ENCODE measurements around the gene LRWD1. TPM values are rescaled to one million over a fixed set of nuclear protein-coding genes. Genes with fewer than 3 reads are reported as not detected.
A peak's percentile ranks its signal among the peaks of the same experiment; 100 is the strongest.
"Not testable (repeated sequence)": the region's sequence is repeated elsewhere in the genome, so short reads cannot be mapped to it uniquely, and the experiment has no call there.

Gene LRWD1
- total and polyA plus RNA-seq, 2 experiments from 2014 or later = 16.0 to 17.8 TPM

DNA sequence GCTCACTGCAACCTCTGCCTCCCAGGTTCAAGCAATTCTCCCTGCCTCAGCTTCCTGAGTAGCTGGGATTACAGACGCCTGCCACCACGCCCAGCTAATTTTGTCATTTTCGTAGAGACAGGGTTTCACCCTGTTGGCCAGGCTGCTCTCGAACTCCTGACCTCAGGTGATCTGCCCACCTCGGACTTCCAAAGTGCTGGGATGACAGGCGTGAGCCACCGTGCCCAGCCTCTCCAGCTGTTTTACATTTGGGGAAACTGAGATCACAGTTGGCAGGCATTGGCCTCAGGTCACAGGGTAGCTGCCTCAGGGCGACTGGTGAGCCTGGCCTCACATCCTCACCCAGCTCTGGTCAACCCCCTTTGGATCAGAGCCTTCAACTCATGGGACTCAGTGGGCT is 45.8 kb downstream of the LRWD1 start:
- H3K79me2 ChIP-seq; H3K27me3 ChIP-seq; H3K9me3 ChIP-seq (ENCODE audit: low read depth); H3K36me3 ChIP-seq (replicated peaks; ENCODE audit: insufficient read depth, low read depth); DNase-seq (ENCODE audit: low spot score); H4K20me1 ChIP-seq (ENCODE audit: insufficient read depth, poor library complexity, severe bottlenecking); H3K4me2 ChIP-seq; H3K27ac ChIP-seq; H3K4me3 ChIP-seq; H3K4me1 ChIP-seq (ENCODE audit: insufficient read depth); H3K9me2 ChIP-seq (replicated peaks; ENCODE audit: insufficient read depth); H2AFZ ChIP-seq: not testable (repeated sequence)
- 95% methylated on average over 5 of the region's 8 CpGs for WGBS (ENCODE audit: low lambda C conversion rate, missing lambda C conversion rate)

DNA sequence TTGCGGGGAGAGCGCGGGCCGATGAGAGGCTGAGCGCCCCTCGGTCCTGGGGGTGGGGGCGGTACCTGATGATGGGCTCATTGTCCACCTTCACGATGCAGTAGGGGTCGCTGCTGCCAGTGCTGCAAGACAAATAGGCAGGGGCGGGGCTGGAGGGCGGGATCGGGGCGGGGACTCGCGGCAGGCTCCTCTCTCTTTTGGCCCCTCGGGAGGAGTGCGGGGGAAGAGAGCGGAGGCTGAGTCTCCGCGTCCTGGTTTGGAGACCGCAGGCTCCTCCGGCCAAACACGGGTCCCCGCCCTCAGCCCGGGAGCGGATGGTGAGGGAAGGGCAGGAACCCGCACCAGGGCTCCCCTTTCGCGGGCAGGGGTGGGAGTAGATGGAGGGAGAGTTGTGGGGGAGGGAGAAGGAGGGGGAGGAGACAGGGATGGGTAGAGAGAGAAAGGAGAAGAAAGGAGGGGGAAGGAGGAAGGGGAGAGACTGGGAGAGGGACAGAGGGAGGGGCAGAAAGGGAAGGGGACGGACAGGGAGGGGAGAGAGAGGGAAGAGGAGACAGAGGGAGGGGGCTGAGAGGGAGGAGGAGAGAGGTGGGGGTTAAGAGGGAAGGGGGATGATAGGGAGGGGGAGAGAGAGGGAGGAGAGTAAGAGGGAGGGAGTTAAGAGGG is 47.2 kb downstream of the LRWD1 start:
- not testable (repeated sequence) for H2AFZ ChIP-seq, H3K4me2 ChIP-seq

DNA sequence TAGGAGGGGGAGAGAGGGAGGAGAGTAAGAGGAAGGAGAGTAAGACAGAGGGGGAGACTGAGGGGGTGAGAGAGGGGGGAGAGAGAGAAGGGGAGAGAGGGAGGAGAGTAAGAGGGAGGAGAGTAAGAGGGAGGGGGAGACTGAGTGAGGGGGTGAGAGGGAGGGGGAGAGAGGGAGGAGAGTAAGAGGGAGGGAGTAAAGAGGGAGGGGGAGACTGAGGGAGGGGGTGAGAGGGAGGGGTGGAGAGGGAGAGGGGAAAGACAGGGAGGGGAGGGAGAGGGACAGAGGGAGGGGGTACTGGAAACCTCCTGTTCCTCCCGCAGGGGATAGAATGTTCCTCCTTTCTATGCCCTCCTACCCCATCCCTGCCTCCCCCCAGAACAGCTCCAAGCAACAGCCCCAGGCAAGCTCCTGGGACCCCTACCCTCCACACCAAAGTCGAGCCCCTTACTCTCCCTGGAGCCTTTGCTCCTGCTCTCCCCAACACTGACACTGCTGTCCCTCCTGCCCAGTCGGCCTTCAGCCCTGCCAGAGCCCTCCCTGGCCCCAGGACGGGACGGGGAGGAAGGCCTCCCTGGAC is 47.9 kb downstream of the LRWD1 start:
- not testable (repeated sequence) for H3K4me2 ChIP-seq; H3K27me3 ChIP-seq; H3K79me2 ChIP-seq; H3K27ac ChIP-seq; H3K4me1 ChIP-seq (ENCODE audit: insufficient read depth); H3K9me2 ChIP-seq (replicated peaks; ENCODE audit: insufficient read depth); H4K20me1 ChIP-seq (ENCODE audit: insufficient read depth, poor library complexity, severe bottlenecking); H3K36me3 ChIP-seq (replicated peaks; ENCODE audit: insufficient read depth, low read depth); H3K9me3 ChIP-seq (ENCODE audit: low read depth); H3K4me3 ChIP-seq; H2AFZ ChIP-seq
- 40% methylated on average over 1 of the region's 5 CpGs for WGBS (ENCODE audit: low lambda C conversion rate, missing lambda C conversion rate)
- peak; percentile 77 for DNase-seq (ENCODE audit: low spot score)

More for the DNA sequence above, 47.2 kb downstream of the LRWD1 start:
- not testable (repeated sequence) for H3K4me3 ChIP-seq; H3K27me3 ChIP-seq; H3K9me2 ChIP-seq (replicated peaks; ENCODE audit: insufficient read depth); H4K20me1 ChIP-seq (ENCODE audit: insufficient read depth, poor library complexity, severe bottlenecking); DNase-seq (ENCODE audit: low spot score); H3K4me1 ChIP-seq (ENCODE audit: insufficient read depth); H3K27ac ChIP-seq; H3K79me2 ChIP-seq; H3K9me3 ChIP-seq (ENCODE audit: low read depth); H3K36me3 ChIP-seq (replicated peaks; ENCODE audit: insufficient read depth, low read depth)
- WGBS (ENCODE audit: low lambda C conversion rate, missing lambda C conversion rate) = no CpG with 5 or more reads among the region's 30 CpGs

DNA sequence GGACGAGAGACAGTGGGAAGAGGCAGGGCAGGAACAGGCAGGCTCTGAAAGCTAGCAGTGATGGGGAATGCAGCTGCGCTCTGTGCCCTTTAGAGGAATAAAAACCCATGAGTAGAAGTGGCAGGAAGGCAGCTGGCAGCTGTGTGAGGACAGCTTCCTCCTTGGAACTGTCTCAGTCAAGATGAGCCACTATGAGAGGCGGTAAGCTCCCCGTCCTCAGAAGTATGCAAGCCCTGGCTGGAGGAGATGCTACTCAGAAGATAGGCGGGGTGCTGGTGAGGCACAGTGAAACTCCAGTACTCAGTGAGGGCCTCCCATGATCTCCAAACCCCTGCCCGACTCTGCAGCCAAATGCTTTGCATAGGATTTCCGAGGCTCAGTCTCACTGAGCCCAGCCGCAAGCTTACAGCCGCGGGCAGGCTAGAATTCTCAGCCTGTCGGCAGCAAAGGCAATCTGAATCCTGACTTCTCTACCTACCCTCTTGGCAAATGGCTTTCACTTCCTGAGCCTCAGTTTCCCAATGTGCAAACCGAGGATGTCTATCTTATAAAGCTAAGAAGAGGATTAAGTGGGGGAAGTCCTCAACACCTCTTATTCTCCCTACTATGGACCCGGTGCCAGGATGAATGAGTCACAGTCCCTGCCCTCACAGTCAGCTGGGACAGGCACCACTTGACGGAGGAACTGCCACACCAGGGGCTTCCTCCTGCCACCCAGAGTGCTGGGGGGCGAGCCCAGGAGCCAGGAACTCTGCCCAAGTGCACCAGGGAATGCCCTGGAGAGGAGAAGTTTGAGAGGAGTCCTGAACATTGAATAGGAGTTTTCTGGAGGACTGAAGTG is 50.3 kb downstream of the LRWD1 start:
- not testable (repeated sequence) for H4K20me1 ChIP-seq (ENCODE audit: insufficient read depth, poor library complexity, severe bottlenecking); H3K36me3 ChIP-seq (replicated peaks; ENCODE audit: insufficient read depth, low read depth); H3K27me3 ChIP-seq; H3K79me2 ChIP-seq; H2AFZ ChIP-seq; H3K9me2 ChIP-seq (replicated peaks; ENCODE audit: insufficient read depth); H3K4me2 ChIP-seq; H3K4me1 ChIP-seq (ENCODE audit: insufficient read depth); DNase-seq (ENCODE audit: low spot score); H3K4me3 ChIP-seq; H3K27ac ChIP-seq; H3K9me3 ChIP-seq (ENCODE audit: low read depth)
- 100% methylated on average over 2 of the region's 15 CpGs for WGBS (ENCODE audit: low lambda C conversion rate, missing lambda C conversion rate)

DNA sequence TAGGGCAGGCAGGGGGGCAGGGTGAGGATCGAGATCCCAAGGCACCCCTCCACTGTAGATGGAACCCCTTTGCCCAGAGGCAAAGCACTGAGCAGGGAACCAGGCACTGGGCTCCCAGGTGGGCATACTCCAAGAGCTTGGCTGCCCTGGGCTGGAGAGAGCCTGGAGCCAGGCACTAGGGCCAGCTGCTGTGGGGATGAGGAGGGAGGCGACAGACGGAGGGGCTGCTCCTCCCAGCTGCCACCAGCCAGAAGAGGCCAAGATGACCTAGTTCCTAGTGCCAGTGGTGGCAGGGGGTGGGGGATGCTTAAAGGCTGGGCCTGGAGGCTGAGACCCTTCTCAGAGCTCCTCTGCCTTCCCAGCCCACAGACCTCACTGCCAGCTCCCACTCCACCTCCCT is 51.1 kb downstream of the LRWD1 start:
- not testable (repeated sequence) for H3K9me2 ChIP-seq (replicated peaks; ENCODE audit: insufficient read depth); H2AFZ ChIP-seq; H3K27ac ChIP-seq; H3K4me3 ChIP-seq; DNase-seq (ENCODE audit: low spot score); H3K36me3 ChIP-seq (replicated peaks; ENCODE audit: insufficient read depth, low read depth); H3K4me2 ChIP-seq; H3K9me3 ChIP-seq (ENCODE audit: low read depth); H3K4me1 ChIP-seq (ENCODE audit: insufficient read depth); H3K79me2 ChIP-seq; H3K27me3 ChIP-seq; H4K20me1 ChIP-seq (ENCODE audit: insufficient read depth, poor library complexity, severe bottlenecking)
- WGBS (ENCODE audit: low lambda C conversion rate, missing lambda C conversion rate) = no CpG with 5 or more reads among the region's 3 CpGs

DNA sequence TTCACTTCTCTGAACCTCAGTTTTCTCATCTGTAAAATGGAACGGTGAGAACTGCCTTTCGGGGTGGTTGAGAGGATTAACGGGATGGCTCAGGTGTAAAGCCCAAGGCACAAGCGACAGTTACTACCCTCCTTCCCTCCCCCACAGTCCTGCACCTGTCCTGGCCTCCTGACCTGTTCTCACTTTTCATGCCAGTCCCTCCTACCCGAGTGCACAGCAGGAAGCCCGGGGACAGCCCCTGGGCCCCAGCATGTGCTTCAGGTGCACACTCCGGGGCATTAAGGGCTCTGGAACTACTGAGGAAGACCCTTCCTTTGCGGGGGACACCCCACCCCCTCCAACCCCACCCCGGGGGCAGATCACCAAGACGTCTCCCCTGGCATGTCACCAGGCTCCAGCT is 52.2 kb downstream of the LRWD1 start:
- not testable (repeated sequence) for DNase-seq (ENCODE audit: low spot score); H3K27me3 ChIP-seq; H2AFZ ChIP-seq; H3K36me3 ChIP-seq (replicated peaks; ENCODE audit: insufficient read depth, low read depth); H3K27ac ChIP-seq; H3K4me1 ChIP-seq (ENCODE audit: insufficient read depth); H3K79me2 ChIP-seq; H3K9me2 ChIP-seq (replicated peaks; ENCODE audit: insufficient read depth); H3K9me3 ChIP-seq (ENCODE audit: low read depth); H3K4me2 ChIP-seq; H3K4me3 ChIP-seq; H4K20me1 ChIP-seq (ENCODE audit: insufficient read depth, poor library complexity, severe bottlenecking)
- WGBS (ENCODE audit: low lambda C conversion rate, missing lambda C conversion rate) = no CpG with 5 or more reads among the region's 10 CpGs

DNA sequence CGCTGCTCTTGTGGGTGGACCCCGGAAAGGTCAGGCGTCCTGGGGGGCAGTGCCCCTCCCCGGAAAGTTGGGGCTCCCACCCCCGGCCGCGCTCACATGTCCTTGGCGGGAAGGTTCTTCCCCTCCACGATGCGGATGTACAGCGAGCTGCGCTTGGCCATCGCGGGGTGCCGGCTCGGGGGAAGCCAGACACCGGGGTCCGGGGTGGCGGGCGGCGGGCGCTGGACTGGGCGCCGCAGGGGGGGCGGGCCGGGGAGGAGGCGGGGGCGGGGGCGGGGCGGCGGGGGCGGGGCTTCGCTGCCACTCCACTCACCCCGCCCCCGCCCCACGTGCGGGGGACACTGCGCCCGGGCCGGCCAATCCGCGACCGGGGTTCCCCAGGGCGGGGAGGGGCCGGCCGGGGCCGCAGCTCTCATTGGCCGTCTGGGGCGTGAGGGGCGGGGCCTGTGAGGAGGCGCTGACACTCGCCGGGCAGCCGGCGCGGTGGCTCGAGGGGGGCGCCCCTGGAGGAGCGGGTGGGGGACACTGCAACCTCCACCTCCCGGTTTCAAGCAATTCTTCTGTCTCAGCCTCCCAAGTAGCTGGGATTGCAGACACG is 52.9 kb downstream of the LRWD1 start, which contains the start of gene RASA4B:
Gene RASA4B, minus strand, starts transcription at position 228 of the 598 bp plus-strand sequence. Its CDS starts 67 bp downstream, at position 161.
- H2AFZ ChIP-seq; H3K9me2 ChIP-seq (replicated peaks; ENCODE audit: insufficient read depth); H3K36me3 ChIP-seq (replicated peaks; ENCODE audit: insufficient read depth, low read depth); H3K27ac ChIP-seq; H3K9me3 ChIP-seq (ENCODE audit: low read depth); H3K4me2 ChIP-seq; H3K4me1 ChIP-seq (ENCODE audit: insufficient read depth); H3K27me3 ChIP-seq; H3K79me2 ChIP-seq; H4K20me1 ChIP-seq (ENCODE audit: insufficient read depth, poor library complexity, severe bottlenecking); H3K4me3 ChIP-seq: not testable (repeated sequence)
- no CpG with 5 or more reads among the region's 61 CpGs for WGBS (ENCODE audit: low lambda C conversion rate, missing lambda C conversion rate)
- peak; percentile 5 for DNase-seq (ENCODE audit: low spot score)

DNA sequence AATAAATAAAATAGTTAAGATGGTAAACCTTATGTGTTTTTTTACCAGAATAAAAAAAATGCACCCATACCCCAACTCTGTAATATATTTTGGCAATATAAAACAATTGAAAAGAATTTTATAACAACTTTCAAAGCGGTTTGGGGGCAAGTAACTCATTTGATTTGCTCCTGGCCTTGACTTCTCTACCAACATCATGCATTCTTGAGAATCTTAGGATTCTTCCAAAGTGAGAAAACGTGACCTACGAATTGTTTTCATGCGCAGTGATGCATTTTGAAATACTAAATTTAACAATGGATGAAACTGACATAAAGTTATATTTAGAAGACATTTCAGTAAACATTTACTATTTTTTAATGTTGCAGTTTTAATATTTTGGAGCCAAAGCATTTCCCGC is 56.0 kb downstream of the LRWD1 start:
- not testable (repeated sequence) for H3K27me3 ChIP-seq; DNase-seq (ENCODE audit: low spot score); H3K9me3 ChIP-seq (ENCODE audit: low read depth); H3K4me3 ChIP-seq; H3K4me2 ChIP-seq; H3K9me2 ChIP-seq (replicated peaks; ENCODE audit: insufficient read depth); H3K27ac ChIP-seq; H4K20me1 ChIP-seq (ENCODE audit: insufficient read depth, poor library complexity, severe bottlenecking); H3K4me1 ChIP-seq (ENCODE audit: insufficient read depth); H2AFZ ChIP-seq; H3K36me3 ChIP-seq (replicated peaks; ENCODE audit: insufficient read depth, low read depth); H3K79me2 ChIP-seq
- WGBS (ENCODE audit: low lambda C conversion rate, missing lambda C conversion rate) = no CpG with 5 or more reads among the region's 5 CpGs
